H1 (cell line): ENCODE measurements around the gene IFT81. TPM values are rescaled to one million over a fixed set of nuclear protein-coding genes. Genes with fewer than 3 reads are reported as not detected.

ENCODE experiments used
- CHD1 ChIP-seq: IDR thresholded peaks from 2 replicates; pipeline ENCODE4 v1.6.1; 2012; ENCODE audit warnings: low read depth, low read length, improper control_type of control experiment
- polyA plus RNA-seq, 7 experiments: library from polyadenylated mRNA; depleted of rRNA in 3 of 7; stranded (reverse) in 5 of 7; unstranded in 2 of 7; fragments of >200 nt in 5 of 7; fragments of 200-250 nt in 2 of 7; gene quantifications; 1 replicate in 5 of 7; 2 replicates in 1 of 7; 4 replicates in 1 of 7; pipeline versions ENCODE4 v1.2.1 to v1.2.3, GENCODE V29; 2011 to 2013; ENCODE audit warnings: missing spikeins in 2 of 7, mixed read lengths in 2 of 7
- total RNA-seq: library from RNA; stranded (reverse); fragmentation: NEBNext Ultra II Directional; extraction: Animal tissue kit (Norgen Biotek cat#: 25700); gene quantifications from 2 replicates; pipeline ENCODE4 v1.2.1, GENCODE V29; 2021
- TF ChIP-seq, protein P1 (sequence below): IDR thresholded peaks from 2 replicates; pipeline ENCODE4 v1.6.1; 2011; ENCODE audit warnings: low read depth, mild to moderate bottlenecking, low read length; ENCODE audit not compliant: insufficient read depth

The IFT81 gene
- total and polyA plus RNA-seq, 2 of the 8 experiments (the other 6 are each of a cell fraction or from before 2014, with no cell fraction given) = 4.1 to 14.5 TPM

- TF ChIP-seq, protein P1, sequence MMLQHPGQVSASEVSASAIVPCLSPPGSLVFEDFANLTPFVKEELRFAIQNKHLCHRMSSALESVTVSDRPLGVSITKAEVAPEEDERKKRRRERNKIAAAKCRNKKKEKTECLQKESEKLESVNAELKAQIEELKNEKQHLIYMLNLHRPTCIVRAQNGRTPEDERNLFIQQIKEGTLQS = no peak
- TF ChIP-seq CHD1 = no peak
Observed at GRCh38 chr12:110256780-110257431, 132.7 kb downstream of the IFT81 start (continued).
